Measurements from ENCODE around the gene FGD4.

DNA sequence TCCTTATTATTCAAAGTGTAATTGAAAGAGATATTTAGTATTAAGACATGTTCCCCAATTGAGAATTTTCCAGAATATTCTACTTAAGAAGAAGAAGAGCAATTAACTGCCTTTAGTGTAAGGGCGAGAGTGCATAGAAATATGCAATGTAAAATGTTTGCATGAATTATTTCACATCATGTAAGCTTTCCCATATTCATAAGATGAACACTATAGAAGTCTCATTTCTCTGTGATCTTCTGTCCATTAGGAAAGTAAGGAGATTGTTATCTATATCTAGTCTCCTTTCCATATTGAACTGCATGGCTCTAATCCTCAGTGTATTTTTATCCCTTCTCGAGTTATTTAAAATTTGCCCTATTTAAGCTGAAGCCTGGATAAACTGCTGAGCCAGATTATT, 17.1 kb upstream of the FGD4 start:
- TF ChIP-seq, protein P1, sequence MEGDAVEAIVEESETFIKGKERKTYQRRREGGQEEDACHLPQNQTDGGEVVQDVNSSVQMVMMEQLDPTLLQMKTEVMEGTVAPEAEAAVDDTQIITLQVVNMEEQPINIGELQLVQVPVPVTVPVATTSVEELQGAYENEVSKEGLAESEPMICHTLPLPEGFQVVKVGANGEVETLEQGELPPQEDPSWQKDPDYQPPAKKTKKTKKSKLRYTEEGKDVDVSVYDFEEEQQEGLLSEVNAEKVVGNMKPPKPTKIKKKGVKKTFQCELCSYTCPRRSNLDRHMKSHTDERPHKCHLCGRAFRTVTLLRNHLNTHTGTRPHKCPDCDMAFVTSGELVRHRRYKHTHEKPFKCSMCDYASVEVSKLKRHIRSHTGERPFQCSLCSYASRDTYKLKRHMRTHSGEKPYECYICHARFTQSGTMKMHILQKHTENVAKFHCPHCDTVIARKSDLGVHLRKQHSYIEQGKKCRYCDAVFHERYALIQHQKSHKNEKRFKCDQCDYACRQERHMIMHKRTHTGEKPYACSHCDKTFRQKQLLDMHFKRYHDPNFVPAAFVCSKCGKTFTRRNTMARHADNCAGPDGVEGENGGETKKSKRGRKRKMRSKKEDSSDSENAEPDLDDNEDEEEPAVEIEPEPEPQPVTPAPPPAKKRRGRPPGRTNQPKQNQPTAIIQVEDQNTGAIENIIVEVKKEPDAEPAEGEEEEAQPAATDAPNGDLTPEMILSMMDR (IDR thresholded peaks at IDR 0.05): no peak
- no peak for TF ChIP-seq POLR2A (IDR thresholded peaks at IDR 0.05)

Data from testis (tissue), 2 donors.